Muscle layer of colon (tissue), 2 donors: ENCODE measurements around the gene SLC49A3.
"Not testable (repeated sequence)": the region's sequence is repeated elsewhere in the genome, so short reads cannot be mapped to it uniquely, and the experiment has no call there.

ENCODE experiments used
- H3K27ac ChIP-seq: one replicate; pipeline ENCODE4 v1.7.0; 2013; ENCODE audit warnings: low read depth, mild to moderate bottlenecking, low read length, moderate library complexity
- H3K27me3 ChIP-seq, 2 donors: one replicate each; pipeline ENCODE4 v1.7.0; 2013; ENCODE audit warnings: low read length in 2 of 2, mild to moderate bottlenecking in 2 of 2; ENCODE audit not compliant: insufficient read depth in 2 of 2, control insufficient read depth in 1 of 2
- H3K36me3 ChIP-seq: one replicate; pipeline ENCODE4 v1.7.0; 2013; ENCODE audit warnings: mild to moderate bottlenecking, low read length; ENCODE audit not compliant: insufficient read depth
- H3K4me1 ChIP-seq: one replicate; pipeline ENCODE4 v1.7.0; 2013; ENCODE audit warnings: mild to moderate bottlenecking, low read length; ENCODE audit not compliant: insufficient read depth
- H3K4me3 ChIP-seq, 2 donors: one replicate each; pipeline ENCODE4 v1.7.0; 2013; ENCODE audit warnings: low read length in 2 of 2, low read depth in 1 of 2, mild to moderate bottlenecking in 1 of 2, moderate library complexity in 1 of 2
- H3K9ac ChIP-seq: one replicate; pipeline ENCODE4 v1.7.0; 2013; ENCODE audit warnings: low read length
- H3K9me3 ChIP-seq: one replicate; pipeline ENCODE4 v1.7.0; 2013; ENCODE audit warnings: mild to moderate bottlenecking, low read length
- donor health status: abdominal sarcoma.
- donor health status: Adenocarcinoma of cecum.

SLC49A3 gene

DNA sequence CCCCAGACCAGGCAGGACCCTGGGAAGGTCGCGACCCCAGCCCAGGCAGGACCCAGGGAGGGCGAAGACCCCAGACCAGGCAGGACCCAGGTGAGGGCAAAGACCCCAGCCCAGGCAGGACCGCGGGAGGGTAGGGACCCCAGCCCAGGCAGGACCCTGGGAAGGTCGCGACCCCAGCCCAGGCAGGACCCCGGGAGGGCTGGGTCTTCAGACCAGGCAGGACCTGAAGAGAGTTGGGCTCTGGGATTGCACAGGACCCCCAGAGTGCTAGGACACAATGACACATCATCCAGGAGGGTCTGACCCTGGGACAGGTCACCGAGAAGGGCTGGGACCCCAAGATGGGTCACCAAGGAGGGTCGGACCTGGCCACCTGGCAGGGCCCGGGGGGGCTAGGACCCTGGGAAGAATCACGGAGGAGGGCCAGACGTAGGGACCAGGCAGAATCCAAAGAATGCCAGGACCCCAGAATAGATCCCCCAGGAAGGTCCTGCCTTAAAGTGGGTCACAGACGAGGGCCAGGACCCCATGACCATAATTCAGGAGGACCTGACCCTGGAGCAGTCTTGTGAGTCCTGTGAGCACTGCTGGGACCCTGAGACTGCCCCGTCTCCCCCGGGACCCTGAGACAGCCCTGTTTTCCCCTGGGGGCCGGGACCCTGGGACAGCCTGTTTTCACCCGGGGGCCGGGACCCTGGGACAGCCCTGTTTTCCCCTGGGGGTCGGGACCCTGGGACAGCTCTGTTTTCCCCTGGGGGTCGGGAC, 18.1 kb upstream of the SLC49A3 start:
- Histone ChIP-seq H3K9me3 (no peaks in the 10 kb centered on the region), H3K27ac (peak overlapping the region; percentile 32), H3K27me3 (no peaks in the 10 kb centered on the region), H3K4me3 (peak overlapping the region; percentile 21 to 80), H3K9ac (peak overlapping the region; percentile 76), H3K36me3 (no peaks in the 10 kb centered on the region), H3K4me1 (peaks cover 24% of the 10 kb centered on the region)

DNA sequence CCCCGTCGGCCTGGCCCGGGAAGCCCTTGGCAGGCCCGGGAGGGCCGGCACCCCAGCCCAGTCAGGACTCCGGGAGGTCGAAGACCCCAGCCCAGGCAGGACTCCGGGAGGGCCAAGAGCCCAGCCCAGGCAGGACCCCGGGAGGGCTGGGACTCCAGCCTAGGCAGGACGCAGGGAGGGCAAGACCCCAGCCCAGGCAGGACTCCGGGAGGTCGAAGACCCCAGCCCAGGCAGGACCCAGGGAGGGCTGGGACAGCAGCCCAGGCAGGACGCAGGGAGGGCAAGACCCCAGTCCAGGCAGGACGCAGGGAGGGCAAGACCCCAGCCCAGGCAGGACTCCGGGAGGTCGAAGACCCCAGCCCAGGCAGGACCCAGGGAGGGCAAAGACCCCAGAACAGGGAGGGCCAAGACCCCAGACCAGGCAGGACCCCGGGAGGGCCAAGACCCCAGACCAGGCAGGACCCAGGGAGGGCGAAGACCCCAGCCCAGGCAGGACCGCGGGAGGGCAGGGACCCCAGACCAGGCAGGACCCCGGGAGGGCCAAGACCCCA, 17.2 kb upstream of the SLC49A3 start:
- not testable (repeated sequence) for H3K27me3 ChIP-seq, H3K36me3 ChIP-seq, H3K9me3 ChIP-seq
- H3K4me1 ChIP-seq = peaks cover 24% of the 10 kb centered on the region
- peak overlapping the region; percentile 76 for H3K9ac ChIP-seq
- H3K27ac ChIP-seq = peak overlapping the region; percentile 85
- peak overlapping the region; percentile 80 to 93 for H3K4me3 ChIP-seq

DNA sequence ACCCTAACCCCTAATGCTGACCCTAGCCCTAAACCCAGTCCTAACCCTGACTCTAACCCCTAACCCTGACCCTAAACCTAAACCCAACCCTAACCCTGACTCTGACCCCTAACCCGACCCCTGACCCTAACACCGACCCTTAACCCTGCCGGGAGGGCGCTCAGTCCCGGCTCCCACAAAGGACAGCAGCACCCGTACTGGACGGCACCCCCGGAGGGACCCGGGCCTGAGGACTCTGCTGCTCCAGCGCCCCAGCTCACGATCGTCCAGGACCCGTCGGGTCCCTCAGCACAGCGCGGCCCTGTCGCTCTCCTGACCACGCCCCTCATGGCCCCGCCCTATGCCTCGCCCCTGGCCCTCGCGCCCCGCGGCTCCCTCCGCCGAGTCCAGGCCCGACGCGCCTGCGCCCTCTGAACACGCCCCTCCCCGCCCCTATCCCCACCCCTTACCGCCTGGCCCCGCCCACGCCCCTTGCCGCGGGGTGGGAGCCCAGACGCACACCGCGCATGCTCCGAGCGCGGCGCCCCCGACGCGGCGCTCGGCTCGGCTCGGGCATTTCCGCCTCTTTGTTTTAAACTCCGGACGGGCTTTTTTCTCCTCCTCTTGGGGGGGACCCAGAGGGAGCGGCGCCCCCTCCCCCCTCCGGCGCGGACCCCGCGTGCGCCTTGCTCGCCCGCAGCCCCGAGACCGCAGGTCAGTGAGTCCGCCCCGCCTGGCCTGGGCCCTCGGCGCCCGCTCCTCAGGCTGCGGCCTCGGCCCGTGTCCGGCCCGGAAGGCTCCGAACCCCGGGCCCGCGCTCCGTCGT, 16.5 kb upstream of the SLC49A3 start, which contains the start of gene PCGF3:
Gene PCGF3, plus strand, starts transcription at position 555 of the 805 bp plus-strand sequence. CDS start 27,849 bp downstream, outside the sequence.
- peaks cover 24% of the 10 kb centered on the region for H3K4me1 ChIP-seq
- peak within 1 kb of the TSS; percentile 76 for H3K9ac ChIP-seq
- peak within 1 kb of the TSS; percentile 80 to 93 for H3K4me3 ChIP-seq
- no peaks in the 10 kb centered on the region for H3K9me3 ChIP-seq
- no peaks in the 10 kb centered on the region for H3K36me3 ChIP-seq
- no peaks in the 10 kb centered on the region for H3K27me3 ChIP-seq
- H3K27ac ChIP-seq = peak within 1 kb of the TSS; percentile 85

DNA sequence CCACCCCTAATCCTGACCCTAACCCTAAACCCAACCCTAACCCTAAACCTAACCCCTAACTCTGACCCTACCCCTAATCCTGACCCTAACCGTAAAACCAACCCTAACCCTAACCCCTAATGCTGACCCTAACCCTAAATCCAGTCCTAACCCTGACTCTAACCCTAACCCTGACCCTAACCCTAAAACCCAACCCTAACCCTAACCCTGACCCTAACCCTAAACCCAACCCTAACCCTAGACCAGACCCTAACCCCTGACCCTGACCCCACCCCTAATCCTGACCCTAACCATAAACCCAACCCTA, 16.0 kb upstream of the SLC49A3 start:
- Histone ChIP-seq H3K36me3 (no peaks in the 10 kb centered on the region), H3K4me1 (peaks cover 24% of the 10 kb centered on the region), H3K9ac (peak overlapping the region; percentile 49), H3K27me3 (no peaks in the 10 kb centered on the region), H3K27ac (no peak overlapping the region), H3K9me3 (no peaks in the 10 kb centered on the region), H3K4me3 (peak overlapping the region; percentile 29 to 75)

DNA sequence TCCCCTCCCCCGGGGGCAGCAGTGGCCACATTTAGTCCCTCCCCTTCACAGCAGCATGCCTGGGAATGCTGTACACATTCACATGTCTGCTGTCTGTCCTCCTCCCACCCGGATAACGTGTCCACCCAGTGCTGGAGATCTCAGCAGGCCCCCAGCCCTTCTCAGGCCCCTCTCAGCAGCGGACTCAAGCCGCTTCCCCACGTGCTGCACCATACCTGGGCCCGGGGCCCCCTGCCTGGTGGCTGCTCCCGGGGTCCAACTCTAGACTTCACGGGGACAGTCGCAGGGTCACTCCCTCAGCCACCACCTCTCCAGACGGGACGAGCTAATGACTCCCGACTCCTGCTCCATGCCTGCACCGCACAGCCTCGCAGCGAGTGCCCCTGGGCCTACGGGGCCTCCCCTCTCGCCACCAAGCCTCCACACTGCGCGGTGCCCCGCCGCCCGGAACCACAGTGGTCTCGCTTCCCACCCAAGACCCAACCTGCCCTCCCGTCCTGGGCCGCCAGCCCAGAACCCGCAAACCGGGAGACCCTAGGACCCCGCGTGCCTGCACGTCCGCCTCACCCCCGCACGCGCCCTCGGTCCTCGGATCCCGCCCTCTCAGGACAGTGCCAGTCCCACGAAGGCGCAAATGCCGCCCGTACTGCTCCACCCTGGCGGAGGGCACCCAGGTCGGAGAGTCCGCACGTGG, 15.4 kb upstream of the SLC49A3 start:
- Histone ChIP-seq H3K4me1 (peaks cover 24% of the 10 kb centered on the region), H3K27me3 (no peaks in the 10 kb centered on the region), H3K27ac (no peak overlapping the region), H3K9me3 (no peaks in the 10 kb centered on the region), H3K36me3 (no peaks in the 10 kb centered on the region), H3K4me3 (no peak overlapping the region), H3K9ac (no peak overlapping the region)

DNA sequence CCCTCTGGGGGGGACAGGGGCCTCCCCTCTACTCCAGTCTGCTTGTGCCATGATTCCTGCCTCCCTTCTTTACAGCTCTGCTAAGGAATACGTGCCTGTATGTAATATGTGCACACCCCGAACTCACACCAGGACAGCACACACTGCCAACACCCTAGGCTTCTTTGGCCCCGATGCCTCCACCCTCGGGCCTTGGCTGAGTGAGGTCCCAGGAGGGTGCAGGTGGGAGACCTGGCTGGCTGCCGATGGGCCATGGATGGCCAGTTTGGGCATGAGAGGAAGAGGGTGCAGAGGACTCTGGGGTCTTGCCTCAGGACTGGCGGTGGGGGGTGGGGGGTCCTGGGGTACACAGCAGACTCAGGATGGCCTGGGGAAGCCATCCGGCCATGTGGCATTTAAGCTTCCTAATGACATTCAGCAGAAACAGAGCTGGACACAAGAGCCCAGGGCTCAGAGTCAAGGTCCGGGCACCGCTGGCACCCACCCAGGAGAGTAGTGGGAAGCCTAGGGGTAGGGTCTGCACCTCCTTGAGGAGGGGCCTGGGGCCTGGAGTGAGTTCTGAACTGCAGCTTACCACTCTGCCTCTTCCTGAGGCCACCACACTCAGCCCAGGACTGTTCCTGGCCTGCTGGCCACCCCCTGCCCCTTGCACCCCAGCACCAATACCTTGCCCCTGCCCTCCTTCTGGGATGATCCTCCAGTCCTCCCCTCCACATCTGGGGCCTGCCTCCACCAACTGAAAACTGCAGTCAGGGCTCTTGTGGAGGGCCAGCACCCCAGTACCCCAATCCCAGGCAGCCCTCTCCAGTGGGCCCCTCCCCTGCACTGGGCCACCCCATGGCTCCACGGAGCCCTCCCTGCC, 14.6 kb upstream of the SLC49A3 start:
- peaks cover 21% of the 10 kb centered on the region for H3K4me1 ChIP-seq
- no peaks in the 10 kb centered on the region for H3K36me3 ChIP-seq
- H3K9me3 ChIP-seq = no peaks in the 10 kb centered on the region
- no peaks in the 10 kb centered on the region for H3K27me3 ChIP-seq
- H3K4me3 ChIP-seq = no peak overlapping the region
- H3K27ac ChIP-seq = no peak overlapping the region
- H3K9ac ChIP-seq = no peak overlapping the region

DNA sequence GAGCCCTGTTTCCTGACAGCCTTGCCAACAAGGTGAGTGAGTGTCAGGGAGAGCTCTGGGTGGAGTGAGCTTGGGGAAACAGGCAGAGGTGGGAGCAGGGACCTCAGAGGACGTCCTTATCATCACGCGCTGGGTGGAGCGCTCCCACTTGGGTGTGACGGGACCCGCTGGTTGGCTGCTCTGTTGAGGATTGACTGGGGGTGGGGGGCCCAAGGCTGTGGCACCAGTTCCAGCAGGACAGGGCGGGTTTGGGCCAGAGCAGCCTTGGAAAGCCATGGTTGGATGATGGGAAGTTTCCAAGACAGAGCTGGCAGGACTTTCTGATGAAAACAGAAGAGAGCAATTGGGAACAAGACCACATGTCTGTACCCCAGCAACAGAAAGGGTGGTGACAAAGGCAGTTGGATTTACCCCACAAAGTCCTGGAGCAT, 13.7 kb upstream of the SLC49A3 start:
- Histone ChIP-seq H3K36me3 (no peaks in the 10 kb centered on the region), H3K9ac (no peak overlapping the region), H3K27me3 (no peaks in the 10 kb centered on the region), H3K27ac (no peak overlapping the region), H3K4me1 (peaks cover 13% of the 10 kb centered on the region), H3K9me3 (no peaks in the 10 kb centered on the region), H3K4me3 (no peak overlapping the region)

DNA sequence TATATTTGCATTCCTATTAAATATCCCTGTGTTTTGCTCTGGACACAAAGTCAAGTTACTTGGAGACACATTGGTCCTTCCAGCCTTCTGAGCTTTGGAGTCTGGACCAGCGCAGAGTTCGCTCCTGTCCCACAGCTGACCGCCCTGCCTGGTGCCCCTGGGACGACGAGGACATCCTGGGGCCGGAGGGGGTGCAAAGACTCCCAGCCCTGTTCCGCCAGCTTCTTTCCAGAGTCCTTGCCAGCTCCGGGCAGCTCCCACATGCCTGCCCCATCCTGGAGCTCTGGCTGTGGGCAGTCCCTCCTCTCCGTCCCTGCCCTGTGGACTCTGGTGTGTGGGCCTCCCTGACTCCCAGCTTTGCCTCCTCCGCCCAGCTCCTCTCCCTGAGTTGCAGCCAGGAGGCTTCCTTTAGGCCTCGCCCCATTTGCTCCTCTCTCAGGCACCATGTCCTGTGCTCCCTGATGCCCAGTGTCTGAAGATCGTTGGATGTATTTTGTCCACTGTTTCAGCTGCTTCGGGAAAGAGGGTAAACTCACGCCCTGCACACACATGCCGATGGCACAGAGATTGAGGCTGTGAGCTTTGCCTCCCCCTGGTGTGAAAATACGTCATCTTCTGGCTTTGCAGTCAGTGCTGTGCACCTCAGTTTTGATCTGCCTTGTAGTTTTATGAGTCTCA, 11.8 kb upstream of the SLC49A3 start:
- Histone ChIP-seq H3K27me3 (no peaks in the 10 kb centered on the region), H3K36me3 (no peaks in the 10 kb centered on the region), H3K27ac (no peak overlapping the region), H3K9ac (no peak overlapping the region), H3K9me3 (no peaks in the 10 kb centered on the region), H3K4me1 (peaks cover 6% of the 10 kb centered on the region), H3K4me3 (no peak overlapping the region)

DNA sequence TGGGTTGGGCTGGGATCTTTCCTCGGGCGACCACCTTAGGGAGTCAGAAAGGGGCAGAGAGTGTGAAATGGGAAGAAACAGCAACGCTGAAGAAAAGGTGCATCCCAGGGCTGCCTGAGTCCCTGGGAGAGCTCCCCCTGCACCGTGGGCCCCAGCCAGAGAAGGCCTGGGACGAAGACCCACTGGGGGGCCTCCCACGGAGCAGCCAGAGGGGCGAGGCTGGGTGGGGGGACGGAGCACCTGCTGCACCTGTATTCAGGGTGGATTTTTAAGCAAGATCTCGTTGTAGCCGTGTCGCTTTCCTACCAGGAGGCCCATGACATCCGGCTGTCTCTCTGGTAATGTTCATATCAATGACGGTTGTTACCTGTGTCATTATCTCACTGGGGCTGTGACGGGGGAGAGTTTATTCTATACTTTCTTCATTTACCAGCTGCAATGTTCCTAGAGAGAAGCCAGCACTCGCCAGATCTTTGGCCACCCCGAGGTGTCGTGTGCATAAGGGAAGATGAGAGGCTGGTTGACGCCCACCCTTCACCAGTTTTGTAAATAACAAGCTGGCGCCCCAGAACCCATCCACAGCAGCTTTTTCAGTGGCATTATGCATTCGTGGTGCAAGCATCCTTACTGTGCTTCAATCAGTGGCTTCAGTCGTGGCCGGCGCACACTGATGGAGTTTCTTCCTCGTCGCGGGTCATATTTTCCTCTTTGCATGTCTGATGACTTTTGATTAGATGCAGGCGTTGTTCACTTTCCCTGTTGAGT, 11.0 kb upstream of the SLC49A3 start:
- Histone ChIP-seq H3K9ac (no peak overlapping the region), H3K27ac (no peak overlapping the region), H3K36me3 (no peaks in the 10 kb centered on the region), H3K9me3 (no peaks in the 10 kb centered on the region), H3K4me1 (peaks cover 2% of the 10 kb centered on the region), H3K4me3 (no peak overlapping the region), H3K27me3 (no peaks in the 10 kb centered on the region)
